PFSK-1 (cell line): Measurements from ENCODE around the gene PRKN.

Source experiments
- POLR2AphosphoS5 ChIP-seq: IDR thresholded peaks from 2 replicates; pipeline ENCODE4 v1.6.1; 2012; ENCODE audit warnings: low read depth, mild to moderate bottlenecking, control low read depth, low read length, moderate library complexity
- SIN3A ChIP-seq: IDR thresholded peaks from 2 replicates; pipeline ENCODE4 v1.6.1; 2012; ENCODE audit warnings: mild to moderate bottlenecking, low read length, moderate library complexity, borderline replicate concordance; ENCODE audit not compliant: insufficient read depth
- TAF1 ChIP-seq: IDR thresholded peaks from 2 replicates; pipeline ENCODE4 v1.6.1; 2012; ENCODE audit warnings: low read length, control low read depth, borderline replicate concordance; ENCODE audit not compliant: insufficient read depth

GRCh38 chr6:162260027-162260426 is 467.5 kb downstream of the PRKN start:
- no peak for TF ChIP-seq POLR2AphosphoS5
- TF ChIP-seq SIN3A, result no peak
- TF ChIP-seq TAF1, result no peak
